Neural cell (in vitro differentiated cells): ENCODE data around the gene HECTD1.

Experiments
- EP300 ChIP-seq: fragments of 450-650 bp; conservative IDR thresholded peaks from 2 replicates; pipeline ENCODE4 v1.6.1; 2014; ENCODE audit warnings: antibody characterized with exemption, mild to moderate bottlenecking, moderate library complexity; ENCODE audit not compliant: poor library complexity, severe bottlenecking
- EZH2 ChIP-seq: fragments of 200-600, 300-800 bp; shearing (Covaris generic), sonication (generic); IDR thresholded peaks from 2 replicates; pipeline ENCODE4 v1.6.1; 2014; ENCODE audit warnings: antibody characterized with exemption, low read length, borderline replicate concordance, mild to moderate bottlenecking; ENCODE audit not compliant: insufficient read depth, poor library complexity, severe bottlenecking
- MXI1 ChIP-seq: fragments of 450-650 bp; conservative IDR thresholded peaks from 2 replicates; pipeline ENCODE4 v1.6.1; 2014; ENCODE audit warnings: antibody characterized with exemption, mild to moderate bottlenecking; ENCODE audit not compliant: poor library complexity, severe bottlenecking
- POLR2AphosphoS5 ChIP-seq: IDR thresholded peaks from 2 replicates; pipeline ENCODE4 v1.6.1; 2012
- RAD21 ChIP-seq: fragments of 450-650 bp; conservative IDR thresholded peaks from 2 replicates; pipeline ENCODE4 v1.6.1; 2014; ENCODE audit warnings: antibody characterized with exemption, mild to moderate bottlenecking, moderate library complexity
- SMC3 ChIP-seq: fragments of 450-650 bp; conservative IDR thresholded peaks from 2 replicates; pipeline ENCODE4 v1.6.1; 2014; ENCODE audit warnings: antibody characterized with exemption, mild to moderate bottlenecking, moderate library complexity; ENCODE audit not compliant: poor library complexity
- TF ChIP-seq, protein P1 (sequence below): fragments of 450-650 bp; IDR thresholded peaks from 2 replicates; pipeline ENCODE4 v1.5.1; 2014; ENCODE audit warnings: antibody characterized with exemption, mild to moderate bottlenecking, moderate library complexity; ENCODE audit not compliant: poor library complexity, severe bottlenecking
- TF ChIP-seq, protein P2 (sequence below): IDR thresholded peaks from 2 replicates; pipeline ENCODE4 v1.6.1; 2012; ENCODE audit warnings: borderline replicate concordance

DNA sequence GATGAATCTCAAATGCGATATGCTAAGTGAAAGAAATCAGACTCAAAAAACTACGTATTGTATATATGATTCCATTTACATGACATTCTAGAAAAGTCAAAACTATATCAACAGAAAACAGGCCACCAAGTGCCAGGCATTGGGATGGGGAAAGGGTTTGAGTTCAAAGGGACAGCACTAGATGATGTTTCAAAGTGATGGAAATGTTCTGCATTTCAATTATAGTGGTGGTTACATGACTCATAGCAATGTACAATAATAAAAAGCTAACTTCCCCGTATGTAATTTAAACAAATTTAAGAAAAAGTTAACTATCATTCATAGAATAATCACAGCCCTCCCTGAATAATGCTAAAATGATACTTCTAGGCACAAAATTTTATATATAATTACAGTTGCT lies 13.5 kb downstream of the HECTD1 start:
- TF ChIP-seq, protein P1, sequence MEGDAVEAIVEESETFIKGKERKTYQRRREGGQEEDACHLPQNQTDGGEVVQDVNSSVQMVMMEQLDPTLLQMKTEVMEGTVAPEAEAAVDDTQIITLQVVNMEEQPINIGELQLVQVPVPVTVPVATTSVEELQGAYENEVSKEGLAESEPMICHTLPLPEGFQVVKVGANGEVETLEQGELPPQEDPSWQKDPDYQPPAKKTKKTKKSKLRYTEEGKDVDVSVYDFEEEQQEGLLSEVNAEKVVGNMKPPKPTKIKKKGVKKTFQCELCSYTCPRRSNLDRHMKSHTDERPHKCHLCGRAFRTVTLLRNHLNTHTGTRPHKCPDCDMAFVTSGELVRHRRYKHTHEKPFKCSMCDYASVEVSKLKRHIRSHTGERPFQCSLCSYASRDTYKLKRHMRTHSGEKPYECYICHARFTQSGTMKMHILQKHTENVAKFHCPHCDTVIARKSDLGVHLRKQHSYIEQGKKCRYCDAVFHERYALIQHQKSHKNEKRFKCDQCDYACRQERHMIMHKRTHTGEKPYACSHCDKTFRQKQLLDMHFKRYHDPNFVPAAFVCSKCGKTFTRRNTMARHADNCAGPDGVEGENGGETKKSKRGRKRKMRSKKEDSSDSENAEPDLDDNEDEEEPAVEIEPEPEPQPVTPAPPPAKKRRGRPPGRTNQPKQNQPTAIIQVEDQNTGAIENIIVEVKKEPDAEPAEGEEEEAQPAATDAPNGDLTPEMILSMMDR = no peak
- TF ChIP-seq EP300 (no peak), POLR2AphosphoS5 (no peak), RAD21 (no peak), EZH2 (no peak), SMC3 (no peak), MXI1 (no peak)
- TF ChIP-seq, protein P2, sequence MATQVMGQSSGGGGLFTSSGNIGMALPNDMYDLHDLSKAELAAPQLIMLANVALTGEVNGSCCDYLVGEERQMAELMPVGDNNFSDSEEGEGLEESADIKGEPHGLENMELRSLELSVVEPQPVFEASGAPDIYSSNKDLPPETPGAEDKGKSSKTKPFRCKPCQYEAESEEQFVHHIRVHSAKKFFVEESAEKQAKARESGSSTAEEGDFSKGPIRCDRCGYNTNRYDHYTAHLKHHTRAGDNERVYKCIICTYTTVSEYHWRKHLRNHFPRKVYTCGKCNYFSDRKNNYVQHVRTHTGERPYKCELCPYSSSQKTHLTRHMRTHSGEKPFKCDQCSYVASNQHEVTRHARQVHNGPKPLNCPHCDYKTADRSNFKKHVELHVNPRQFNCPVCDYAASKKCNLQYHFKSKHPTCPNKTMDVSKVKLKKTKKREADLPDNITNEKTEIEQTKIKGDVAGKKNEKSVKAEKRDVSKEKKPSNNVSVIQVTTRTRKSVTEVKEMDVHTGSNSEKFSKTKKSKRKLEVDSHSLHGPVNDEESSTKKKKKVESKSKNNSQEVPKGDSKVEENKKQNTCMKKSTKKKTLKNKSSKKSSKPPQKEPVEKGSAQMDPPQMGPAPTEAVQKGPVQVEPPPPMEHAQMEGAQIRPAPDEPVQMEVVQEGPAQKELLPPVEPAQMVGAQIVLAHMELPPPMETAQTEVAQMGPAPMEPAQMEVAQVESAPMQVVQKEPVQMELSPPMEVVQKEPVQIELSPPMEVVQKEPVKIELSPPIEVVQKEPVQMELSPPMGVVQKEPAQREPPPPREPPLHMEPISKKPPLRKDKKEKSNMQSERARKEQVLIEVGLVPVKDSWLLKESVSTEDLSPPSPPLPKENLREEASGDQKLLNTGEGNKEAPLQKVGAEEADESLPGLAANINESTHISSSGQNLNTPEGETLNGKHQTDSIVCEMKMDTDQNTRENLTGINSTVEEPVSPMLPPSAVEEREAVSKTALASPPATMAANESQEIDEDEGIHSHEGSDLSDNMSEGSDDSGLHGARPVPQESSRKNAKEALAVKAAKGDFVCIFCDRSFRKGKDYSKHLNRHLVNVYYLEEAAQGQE = no peak
